ENCODE results near the gene LAMA1. TPM values are rescaled to one million over a fixed set of nuclear protein-coding genes. Genes with fewer than 3 reads are reported as not detected.

Gene LAMA1
- total and polyA plus RNA-seq, 2 of the 8 experiments (the other 6 are each of a cell fraction or from before 2014, with no cell fraction given): 30.4 to 48.7 TPM

- H2BK5ac ChIP-seq (ENCODE audit: low read depth, low read length): no peak overlapping the region
- no peak overlapping the region for H2AFZ ChIP-seq (ENCODE audit: low read length)
- H3K14ac ChIP-seq (ENCODE audit: insufficient read length): no peak overlapping the region
- H3K18ac ChIP-seq (ENCODE audit: extremely low read depth, low read length): peak overlapping the region; percentile 42; the same call in 1 of the 2 replicates
- no peak overlapping the region for H2BK120ac ChIP-seq (replicated peaks; ENCODE audit: low read depth, low read length)
- no peak overlapping the region for H2AK5ac ChIP-seq (ENCODE audit: low read depth, low read length)
- no peak overlapping the region for H4K91ac ChIP-seq (replicated peaks; ENCODE audit: insufficient read length, low read length)
- H4K20me1 ChIP-seq (replicated peaks in 1 of 2; ENCODE audit: control insufficient read depth in 1 of 2, insufficient read depth in 2 of 2, low read length in 2 of 2): no peaks in the 10 kb centered on the region
- no peaks in the 10 kb centered on the region for H3K36me3 ChIP-seq (ENCODE audit: control insufficient read depth in 2 of 4, insufficient read depth in 4 of 4, low read length in 3 of 4)
- no peaks in the 10 kb centered on the region for H3K79me1 ChIP-seq (ENCODE audit: low read depth, low read length)
- POLR2A ChIA-PET (ENCODE audit: partially characterized antibody): no interaction called here
- no peak for DNase-seq (ENCODE audit: low read depth in 1 of 2, low spot score in 2 of 2)
- no peak overlapping the region for H4K5ac ChIP-seq (ENCODE audit: insufficient read length, low read depth, low read length)
- H3K27ac ChIP-seq (ENCODE audit: low read depth, low read length): no peak overlapping the region
- no peaks in the 10 kb centered on the region for H3K4me1 ChIP-seq (replicated peaks in 1 of 4; ENCODE audit: control insufficient read depth in 3 of 4, insufficient read depth in 4 of 4, low read length in 3 of 4)
- no peak overlapping the region for H3K4me3 ChIP-seq (ENCODE audit: extremely low read depth in 1 of 4, insufficient read depth in 2 of 4, low read depth in 3 of 4, low read length in 4 of 4)
- peaks cover 0 to 4% (median 0%) of the 10 kb centered on the region in 4 experiments; a peak in 1 of 7 replicates for H3K27me3 ChIP-seq (replicated peaks in 1 of 4; ENCODE audit: control insufficient read depth in 3 of 4, extremely low read depth in 1 of 4, insufficient read depth in 3 of 4, low read length in 3 of 4)
- H3K9me3 ChIP-seq (ENCODE audit: insufficient read depth in 2 of 2, low read depth in 1 of 2, low read length in 1 of 2): no peaks in the 10 kb centered on the region; a peak in 1 of 4 replicates
- 96% methylated on average over 4 of the region's 4 CpGs; no CpG with 5 or more reads in 1 of the 2 experiments for WGBS, 2 experiments (ENCODE audit: extremely low coverage in 1 of 2, insufficient coverage in 1 of 2, insufficient read length in 1 of 2, insufficient replicate concordance in 2 of 2, low coverage in 1 of 2, low lambda C conversion rate in 2 of 2, missing lambda C conversion rate in 1 of 2)
- no peak overlapping the region for H3K23ac ChIP-seq (ENCODE audit: insufficient read length)
- no peak overlapping the region for H3K56ac ChIP-seq (replicated peaks; ENCODE audit: insufficient read length, low read depth, low read length)
- no peak overlapping the region for H3K9ac ChIP-seq (replicated peaks in 1 of 4; ENCODE audit: extremely low read depth in 1 of 4, low read depth in 3 of 4, low read length in 3 of 4)
- no peak overlapping the region for H3K4me2 ChIP-seq (ENCODE audit: insufficient read depth in 1 of 2, low read depth in 2 of 2, low read length in 2 of 2)
- CTCF ChIA-PET (ENCODE audit: partially characterized antibody): interaction anchor here (1.0 to 2.9 kb wide), 5 partner anchors 8 to 83 kb away, joined by 3 to 8 read pairs (median 3); no protein-coding TSS in a partner anchor
- H2BK15ac ChIP-seq (ENCODE audit: low read length): no peak overlapping the region
- H2BK12ac ChIP-seq (ENCODE audit: low read depth, low read length): no peak overlapping the region
- H4K8ac ChIP-seq (ENCODE audit: extremely low read depth, insufficient read depth, low read length): no peak overlapping the region
- peaks cover 3% of the 10 kb centered on the region; the same call in 1 of the 2 replicates for H3K23me2 ChIP-seq (ENCODE audit: low read depth, low read length)
- TF ChIP-seq TCF12 (IDR thresholded peaks at IDR 0.05; ENCODE audit: low read depth, low read length): no peak
- TF ChIP-seq HDAC2 (IDR thresholded peaks at IDR 0.05; ENCODE audit: borderline replicate concordance in 1 of 2, low read depth in 2 of 2, low read length in 2 of 2): no peak
- no peak for TF ChIP-seq POLR2AphosphoS5 (IDR thresholded peaks at IDR 0.05; ENCODE audit: low read depth, low read length)
- TF ChIP-seq JUND (IDR thresholded peaks at IDR 0.05; ENCODE audit: low read length): no peak
- no peak for TF ChIP-seq SIRT6 (IDR thresholded peaks at IDR 0.05; ENCODE audit: low read length)
- no peak for TF ChIP-seq EGR1 (IDR thresholded peaks at IDR 0.05; ENCODE audit: borderline replicate concordance, low read depth, low read length)
- TF ChIP-seq NRF1 (IDR thresholded peaks at IDR 0.05; ENCODE audit: low read depth, low read length): no peak
- TF ChIP-seq BACH1 (IDR thresholded peaks at IDR 0.05; ENCODE audit: low read length): no peak
- TF ChIP-seq CEBPB (IDR thresholded peaks at IDR 0.05; ENCODE audit: low read depth, low read length): no peak
- no peak for TF ChIP-seq PHF8 (conservative IDR thresholded peaks at IDR 0.05; ENCODE audit: low read depth, low read length)
- no peak for TF ChIP-seq GTF2F1 (IDR thresholded peaks at IDR 0.05; ENCODE audit: borderline replicate concordance, low read depth, low read length)
- no peak overlapping the region for H2BK20ac ChIP-seq (ENCODE audit: low read length)
- FAIRE-seq: no peak
- no peak overlapping the region for H3K4ac ChIP-seq (replicated peaks; ENCODE audit: insufficient read length, low read depth, low read length)
- no peaks in the 10 kb centered on the region for H3K79me2 ChIP-seq (ENCODE audit: control insufficient read depth in 1 of 2, insufficient read depth in 2 of 2, low read length in 2 of 2)
Measured at GRCh38 chr18:7122376-7122775, 4.8 kb upstream of the LAMA1 start.

All from H1 (cell line).